ENCODE data around the gene SMIM13.

The SMIM13 gene

GRCh38 chr6:11129908-11130565, 36.4 kb downstream of the SMIM13 start:
- TF ChIP-seq, protein P1, sequence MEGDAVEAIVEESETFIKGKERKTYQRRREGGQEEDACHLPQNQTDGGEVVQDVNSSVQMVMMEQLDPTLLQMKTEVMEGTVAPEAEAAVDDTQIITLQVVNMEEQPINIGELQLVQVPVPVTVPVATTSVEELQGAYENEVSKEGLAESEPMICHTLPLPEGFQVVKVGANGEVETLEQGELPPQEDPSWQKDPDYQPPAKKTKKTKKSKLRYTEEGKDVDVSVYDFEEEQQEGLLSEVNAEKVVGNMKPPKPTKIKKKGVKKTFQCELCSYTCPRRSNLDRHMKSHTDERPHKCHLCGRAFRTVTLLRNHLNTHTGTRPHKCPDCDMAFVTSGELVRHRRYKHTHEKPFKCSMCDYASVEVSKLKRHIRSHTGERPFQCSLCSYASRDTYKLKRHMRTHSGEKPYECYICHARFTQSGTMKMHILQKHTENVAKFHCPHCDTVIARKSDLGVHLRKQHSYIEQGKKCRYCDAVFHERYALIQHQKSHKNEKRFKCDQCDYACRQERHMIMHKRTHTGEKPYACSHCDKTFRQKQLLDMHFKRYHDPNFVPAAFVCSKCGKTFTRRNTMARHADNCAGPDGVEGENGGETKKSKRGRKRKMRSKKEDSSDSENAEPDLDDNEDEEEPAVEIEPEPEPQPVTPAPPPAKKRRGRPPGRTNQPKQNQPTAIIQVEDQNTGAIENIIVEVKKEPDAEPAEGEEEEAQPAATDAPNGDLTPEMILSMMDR (IDR thresholded peaks at IDR 0.05): no peak

DNA sequence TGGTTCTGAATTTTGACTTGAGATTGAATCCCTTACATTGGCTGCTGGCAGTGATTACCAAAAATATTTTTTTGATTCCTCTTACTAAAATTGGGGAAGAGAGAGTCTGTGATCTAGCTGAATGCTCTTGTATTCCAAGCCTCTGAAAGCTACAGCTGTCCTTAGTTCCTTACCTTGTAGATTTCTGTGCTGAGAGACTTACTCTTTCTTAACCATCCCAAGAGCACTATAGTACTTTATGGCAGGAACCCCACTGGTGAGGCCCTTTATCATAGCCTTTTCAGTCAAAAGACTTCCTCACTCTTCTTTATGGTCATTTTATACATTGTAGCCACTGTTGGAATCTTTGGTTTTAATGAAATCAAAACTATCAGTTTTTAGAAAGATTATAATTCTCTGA, 37.0 kb downstream of the SMIM13 start:
- TF ChIP-seq, protein P1 (IDR thresholded peaks at IDR 0.05): no peak

GRCh38 chr6:11132194-11132888, 38.7 kb downstream of the SMIM13 start:
- TF ChIP-seq, protein P1 (IDR thresholded peaks at IDR 0.05): no peak

DNA sequence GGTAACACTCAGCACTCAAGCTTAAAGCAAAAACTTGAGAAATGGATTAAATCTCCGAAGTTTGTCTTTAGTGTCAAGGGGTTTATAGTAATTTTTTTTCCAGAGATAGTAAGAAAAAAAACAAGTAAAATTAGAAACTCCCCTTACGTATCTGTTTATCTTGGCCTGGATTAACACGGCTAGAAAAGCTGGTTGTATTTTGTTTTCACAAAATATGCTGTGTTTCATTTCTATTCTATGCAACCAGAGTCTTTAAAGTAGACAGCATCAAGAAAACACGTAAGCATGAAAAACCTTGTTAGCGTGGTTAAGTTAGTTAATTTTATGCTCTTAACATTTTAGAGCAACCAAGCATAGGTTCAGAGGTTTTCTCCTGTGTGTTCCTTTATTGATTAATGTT, 39.6 kb downstream of the SMIM13 start:
- TF ChIP-seq, protein P1 (IDR thresholded peaks at IDR 0.05): no peak

DNA sequence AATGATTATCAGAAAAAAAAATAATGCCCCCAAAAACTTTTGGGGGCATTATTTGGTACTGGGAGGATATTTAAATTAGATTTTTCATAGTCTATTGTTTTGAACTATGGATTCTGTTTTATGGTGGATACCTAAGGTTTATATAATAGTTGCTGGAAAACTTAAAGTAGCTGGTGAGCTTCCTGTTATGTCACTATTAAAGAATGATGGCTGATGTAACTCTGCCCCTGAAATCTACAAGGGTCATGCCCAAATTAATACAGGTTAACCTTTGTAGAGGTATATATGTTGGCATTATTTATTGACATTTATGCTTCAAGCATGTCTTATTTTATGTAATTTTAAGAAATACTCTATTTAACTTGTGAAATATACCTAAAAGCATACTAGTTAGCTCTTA, 43.2 kb downstream of the SMIM13 start:
- TF ChIP-seq, protein P1 (IDR thresholded peaks at IDR 0.05): no peak

- TF ChIP-seq, protein P1 (IDR thresholded peaks at IDR 0.05): no peak
Observed at GRCh38 chr6:11139051-11139960, 45.7 kb downstream of the SMIM13 start.

DNA sequence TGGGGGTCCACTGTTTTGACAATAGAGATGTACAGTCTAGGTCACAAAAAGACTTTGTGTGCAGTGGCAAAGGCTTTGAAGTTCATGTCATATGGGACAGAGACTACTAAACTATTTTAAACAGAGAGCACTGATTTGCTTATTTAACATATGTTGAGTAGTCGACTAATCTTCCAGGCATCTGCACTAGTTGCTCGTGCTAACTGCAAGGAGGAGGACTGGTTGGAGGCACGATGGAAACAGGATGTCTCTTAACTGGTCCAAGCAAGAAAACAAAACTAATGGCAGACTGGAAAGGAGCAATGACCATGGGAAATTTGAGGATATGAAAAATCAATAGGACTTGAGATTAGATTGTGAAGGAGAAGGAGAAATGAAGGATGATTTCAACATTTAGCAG, 46.4 kb downstream of the SMIM13 start:
- TF ChIP-seq, protein P1 (IDR thresholded peaks at IDR 0.05): no peak

Measured in LNCAP (cell line).